MG63 (cell line): ENCODE data around the gene DOHH. TPM values are rescaled to one million over a fixed set of nuclear protein-coding genes. Genes with fewer than 3 reads are reported as not detected.
"Not testable (repeated sequence)": the region's sequence is repeated elsewhere in the genome, so short reads cannot be mapped to it uniquely, and the experiment has no call there.

Experiments used
- DNase-seq: peaks from one replicate; pipeline ENCODE4 v3.0.0-alpha.2; 2020
- H3K27me3 ChIP-seq: fragments of 250-450 bp; sonication (Bioruptor Pico); 2 replicates; pipeline ENCODE4 v1.5.1; 2020; ENCODE audit warnings: mild to moderate bottlenecking, moderate library complexity
- H3K36me3 ChIP-seq: fragments of 250-450 bp; sonication (Bioruptor Pico); 2 replicates; pipeline ENCODE4 v1.5.1; 2020; ENCODE audit warnings: mild to moderate bottlenecking, moderate library complexity
- H3K4me3 ChIP-seq: fragments of 250-450 bp; sonication (Bioruptor Pico); 2 replicates; pipeline ENCODE4 v1.5.1; 2020; ENCODE audit warnings: mild to moderate bottlenecking, moderate library complexity
- H3K9me3 ChIP-seq: fragments of 250-450 bp; sonication (Bioruptor Pico); 2 replicates; pipeline ENCODE4 v1.5.1; 2020; ENCODE audit warnings: mild to moderate bottlenecking, moderate library complexity
- total RNA-seq: library from RNA; depleted of rRNA; stranded (reverse); fragments of >200 nt; shearing (Covaris generic); gene quantifications from 2 replicates; pipeline ENCODE4 v1.2.3, GENCODE V29; 2014; ENCODE audit warnings: low replicate concordance

Gene DOHH
- total RNA-seq, 1 experiment from 2014 or later, result 34.5 TPM

GRCh38 chr19:3513229-3514140, 13.0 kb upstream of the DOHH start:
- DNase-seq, result no peak
- Histone ChIP-seq H3K36me3 (peaks cover 5% of the 10 kb centered on the region), H3K4me3 (no peak overlapping the region)

GRCh38 chr19:3512562-3513228, 12.2 kb upstream of the DOHH start:
- no peaks in the 10 kb centered on the region for H3K9me3 ChIP-seq
- no peak for DNase-seq
- no peak overlapping the region for H3K4me3 ChIP-seq
- peaks cover 5% of the 10 kb centered on the region for H3K36me3 ChIP-seq
- H3K27me3 ChIP-seq, result no peaks in the 10 kb centered on the region

More at GRCh38 chr19:3513229-3514140, 13.0 kb upstream of the DOHH start:
- H3K9me3 ChIP-seq, result no peaks in the 10 kb centered on the region
- H3K27me3 ChIP-seq, result no peaks in the 10 kb centered on the region

- H3K4me3 ChIP-seq, result no peak overlapping the region
- H3K36me3 ChIP-seq, result peaks cover 5% of the 10 kb centered on the region
- no peaks in the 10 kb centered on the region for H3K27me3 ChIP-seq
- DNase-seq, result no peak
- no peaks in the 10 kb centered on the region for H3K9me3 ChIP-seq
These were observed 11.2 kb upstream of the DOHH start for GRCh38 chr19:3511506-3512251.

GRCh38 chr19:3510727-3511126, 10.3 kb upstream of the DOHH start:
- DNase-seq, result no peak
- Histone ChIP-seq H3K9me3 (no peaks in the 10 kb centered on the region), H3K4me3 (no peak overlapping the region), H3K27me3 (no peaks in the 10 kb centered on the region), H3K36me3 (peaks cover 5% of the 10 kb centered on the region)

- Histone ChIP-seq H3K27me3 (no peaks in the 10 kb centered on the region), H3K36me3 (peaks cover 5% of the 10 kb centered on the region)
These were observed 9.1 kb upstream of the DOHH start for GRCh38 chr19:3509566-3509989.

GRCh38 chr19:3508771-3509535, 8.5 kb upstream of the DOHH start:
- Histone ChIP-seq H3K36me3 (peaks cover 5% of the 10 kb centered on the region), H3K4me3 (no peak overlapping the region)
- DNase-seq, result no peak

More at GRCh38 chr19:3509566-3509989, 9.1 kb upstream of the DOHH start:
- DNase-seq, result no peak
- Histone ChIP-seq H3K9me3 (no peaks in the 10 kb centered on the region), H3K4me3 (no peak overlapping the region)

GRCh38 chr19:3508121-3508661, 7.7 kb upstream of the DOHH start:
- H3K36me3 ChIP-seq, H3K9me3 ChIP-seq, H3K27me3 ChIP-seq, H3K4me3 ChIP-seq, DNase-seq: not testable (repeated sequence)

More at GRCh38 chr19:3508771-3509535, 8.5 kb upstream of the DOHH start:
- H3K9me3 ChIP-seq, result no peaks in the 10 kb centered on the region
- no peaks in the 10 kb centered on the region for H3K27me3 ChIP-seq

- peaks cover 5% of the 10 kb centered on the region for H3K36me3 ChIP-seq
- no peak for DNase-seq
These were observed 7.1 kb upstream of the DOHH start for GRCh38 chr19:3507371-3508120.

GRCh38 chr19:3506384-3507340, 6.2 kb upstream of the DOHH start:
- H3K4me3 ChIP-seq, result peak overlapping the region; percentile 66
- peaks cover 5% of the 10 kb centered on the region for H3K36me3 ChIP-seq
- DNase-seq, result no peak
- no peaks in the 10 kb centered on the region for H3K9me3 ChIP-seq
- H3K27me3 ChIP-seq, result no peaks in the 10 kb centered on the region

More at GRCh38 chr19:3507371-3508120, 7.1 kb upstream of the DOHH start:
- Histone ChIP-seq H3K27me3 (no peaks in the 10 kb centered on the region), H3K4me3 (peak overlapping the region; percentile 66), H3K9me3 (no peaks in the 10 kb centered on the region)

- DNase-seq, result peak; percentile 95
- peak within 1 kb of the TSS; percentile 67 for H3K4me3 ChIP-seq
- no peaks in the 10 kb centered on the region for H3K9me3 ChIP-seq
- H3K27me3 ChIP-seq, result no peaks in the 10 kb centered on the region
- peaks cover 5% of the 10 kb centered on the region; the same call in 1 of the 2 replicates for H3K36me3 ChIP-seq
These were observed 5.3 kb upstream of the DOHH start, which contains the start of gene FZR1 for GRCh38 chr19:3505598-3506383. Gene FZR1 (plus strand): TSS chr19:3506311. CDS start chr19:3522990, 16,679 bp downstream.

GRCh38 chr19:3504735-3505134, 4.3 kb upstream of the DOHH start:
- H3K36me3 ChIP-seq, result peaks cover 5% of the 10 kb centered on the region; the same call in 1 of the 2 replicates
- no peak overlapping the region for H3K4me3 ChIP-seq
- H3K9me3 ChIP-seq, result no peaks in the 10 kb centered on the region
- no peaks in the 10 kb centered on the region for H3K27me3 ChIP-seq
- DNase-seq, result no peak

- DNase-seq, result peak; percentile 36
- H3K4me3 ChIP-seq, result no peak overlapping the region
- no peaks in the 10 kb centered on the region for H3K27me3 ChIP-seq
- H3K36me3 ChIP-seq, result no peaks in the 10 kb centered on the region; the same call in 1 of the 2 replicates
- no peaks in the 10 kb centered on the region for H3K9me3 ChIP-seq
These were observed 2.6 kb upstream of the DOHH start for GRCh38 chr19:3503036-3503572.

- Histone ChIP-seq H3K27me3 (no peaks in the 10 kb centered on the region), H3K36me3 (no peaks in the 10 kb centered on the region; the same call in 1 of the 2 replicates), H3K9me3 (no peaks in the 10 kb centered on the region), H3K4me3 (no peak overlapping the region)
- no peak for DNase-seq
These were observed 1.3 kb upstream of the DOHH start for GRCh38 chr19:3501780-3502179.
